Progenitor cell of endocrine pancreas (in vitro differentiated cells): ENCODE results near the gene IFT81. TPM values are rescaled to one million over a fixed set of nuclear protein-coding genes. Genes with fewer than 3 reads are reported as not detected.

ENCODE experiments used
- total RNA-seq: library from RNA; stranded (reverse); gene quantifications from 2 replicates; pipeline ENCODE4 v1.2.1, GENCODE V29; 2021

The IFT81 gene
- total RNA-seq, 1 donor from 2014 or later = 48.7 TPM

Other genes with a start within 250 kb of the IFT81 start
- 20.8 and 21.7 TPM in 2 replicates for gene GLTP, start 243.8 kb upstream of the IFT81 start, total RNA-seq
- 19.3 and 20.6 TPM in 2 replicates for gene TCHP, start 224.1 kb upstream of the IFT81 start, total RNA-seq
- 37.5 and 40.7 TPM in 2 replicates for gene GIT2, start 128.0 kb upstream of the IFT81 start, total RNA-seq
- 36.0 and 38.0 TPM in 2 replicates for gene ANKRD13A, start 124.9 kb upstream of the IFT81 start, total RNA-seq
- 29.3 and 31.6 TPM in 2 replicates for gene C12orf76, start 75.8 kb upstream of the IFT81 start, total RNA-seq
- gene ATP2A2, start 156.9 kb downstream of the IFT81 start, total RNA-seq = 167 and 175 TPM in 2 replicates